HG02852 (cell line): ENCODE results near the gene SSTR3.
"Not testable (repeated sequence)": the region's sequence is repeated elsewhere in the genome, so short reads cannot be mapped to it uniquely, and the experiment has no call there.

Source experiments
- ATAC-seq: cut with Tn5 transposase; IDR thresholded peaks from one replicate; pipeline ENCODE4 v1.9.1; 2021; ENCODE audit warnings: mild to moderate bottlenecking, moderate library complexity; ENCODE audit not compliant: unreplicated experiment

SSTR3 gene

GRCh38 chr22:37183432-37184379, 28.6 kb downstream of the SSTR3 start:
- no peak for ATAC-seq

- ATAC-seq = no peak
These were observed 29.4 kb downstream of the SSTR3 start for GRCh38 chr22:37182949-37183245.

- no peak for ATAC-seq
These were observed 30.0 kb downstream of the SSTR3 start for GRCh38 chr22:37182101-37182948.

- no peak for ATAC-seq
These were observed 30.6 kb downstream of the SSTR3 start for GRCh38 chr22:37181681-37182080.

- ATAC-seq = no peak
These were observed 31.6 kb downstream of the SSTR3 start for GRCh38 chr22:37180531-37181231.

- ATAC-seq = no peak
These were observed 32.5 kb downstream of the SSTR3 start for GRCh38 chr22:37179622-37180420.

GRCh38 chr22:37179126-37179470, 33.2 kb downstream of the SSTR3 start:
- ATAC-seq = no peak

GRCh38 chr22:37178350-37179125, 33.7 kb downstream of the SSTR3 start:
- ATAC-seq = no peak

GRCh38 chr22:37177755-37178154, 34.5 kb downstream of the SSTR3 start:
- ATAC-seq = no peak

GRCh38 chr22:37177221-37177620, 35.1 kb downstream of the SSTR3 start:
- ATAC-seq = no peak

GRCh38 chr22:37176464-37177061, 35.7 kb downstream of the SSTR3 start:
- no peak for ATAC-seq

GRCh38 chr22:37175414-37176281, 36.6 kb downstream of the SSTR3 start:
- no peak for ATAC-seq

- no peak for ATAC-seq
These were observed 37.3 kb downstream of the SSTR3 start for GRCh38 chr22:37174964-37175363.

- no peak for ATAC-seq
These were observed 38.6 kb downstream of the SSTR3 start for GRCh38 chr22:37173709-37174108.

- no peak for ATAC-seq
These were observed 39.7 kb downstream of the SSTR3 start for GRCh38 chr22:37172266-37173245.

GRCh38 chr22:37171662-37172061, 40.6 kb downstream of the SSTR3 start:
- no peak for ATAC-seq

GRCh38 chr22:37170689-37171405, 41.4 kb downstream of the SSTR3 start:
- ATAC-seq = not testable (repeated sequence)
